Measurements from ENCODE around the gene TMC6.

GRCh38 chr17:78092794-78093324 is 35.7 kb downstream of the TMC6 start:
- TF ChIP-seq, protein P1, sequence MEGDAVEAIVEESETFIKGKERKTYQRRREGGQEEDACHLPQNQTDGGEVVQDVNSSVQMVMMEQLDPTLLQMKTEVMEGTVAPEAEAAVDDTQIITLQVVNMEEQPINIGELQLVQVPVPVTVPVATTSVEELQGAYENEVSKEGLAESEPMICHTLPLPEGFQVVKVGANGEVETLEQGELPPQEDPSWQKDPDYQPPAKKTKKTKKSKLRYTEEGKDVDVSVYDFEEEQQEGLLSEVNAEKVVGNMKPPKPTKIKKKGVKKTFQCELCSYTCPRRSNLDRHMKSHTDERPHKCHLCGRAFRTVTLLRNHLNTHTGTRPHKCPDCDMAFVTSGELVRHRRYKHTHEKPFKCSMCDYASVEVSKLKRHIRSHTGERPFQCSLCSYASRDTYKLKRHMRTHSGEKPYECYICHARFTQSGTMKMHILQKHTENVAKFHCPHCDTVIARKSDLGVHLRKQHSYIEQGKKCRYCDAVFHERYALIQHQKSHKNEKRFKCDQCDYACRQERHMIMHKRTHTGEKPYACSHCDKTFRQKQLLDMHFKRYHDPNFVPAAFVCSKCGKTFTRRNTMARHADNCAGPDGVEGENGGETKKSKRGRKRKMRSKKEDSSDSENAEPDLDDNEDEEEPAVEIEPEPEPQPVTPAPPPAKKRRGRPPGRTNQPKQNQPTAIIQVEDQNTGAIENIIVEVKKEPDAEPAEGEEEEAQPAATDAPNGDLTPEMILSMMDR (IDR thresholded peaks at IDR 0.05): no peak
- TF ChIP-seq POLR2A (IDR thresholded peaks at IDR 0.05): no peak

All from lower leg skin (tissue), 3 donors.